Endothelial cell of umbilical vein (primary cell): ENCODE results near the gene NTRK2.

Source experiments
- CTCF ChIP-seq, 2 donors: IDR thresholded peaks; 1 replicate in 1 of 2; 2 replicates in 1 of 2; pipeline ENCODE4 v1.5.1; 2011; ENCODE audit warnings: low read length in 2 of 2, mild to moderate bottlenecking in 2 of 2, moderate library complexity in 2 of 2, control low read depth in 1 of 2, inconsistent platforms in 1 of 2, low read depth in 1 of 2; ENCODE audit not compliant: insufficient read depth in 1 of 2; ENCODE audit errors: extremely low read depth in 1 of 2
- EZH2 ChIP-seq: IDR thresholded peaks from 2 replicates; pipeline ENCODE4 v1.6.1; 2012; ENCODE audit warnings: borderline replicate concordance, low read depth, mild to moderate bottlenecking, moderate library complexity, low read length, inconsistent platforms; ENCODE audit not compliant: severe bottlenecking
- FOS ChIP-seq: IDR thresholded peaks from 2 replicates; pipeline ENCODE4 v1.6.1; 2011; ENCODE audit warnings: mild to moderate bottlenecking, low read length, moderate library complexity, borderline replicate concordance; ENCODE audit not compliant: insufficient read depth
- GATA2 ChIP-seq: IDR thresholded peaks from 2 replicates; pipeline ENCODE4 v1.7.0; 2011; ENCODE audit warnings: low read depth, mild to moderate bottlenecking, moderate library complexity, mixed read lengths, low read length; ENCODE audit not compliant: insufficient read length, insufficient read depth
- JUN ChIP-seq: IDR thresholded peaks from 2 replicates; pipeline ENCODE4 v1.6.1; 2011; ENCODE audit warnings: borderline replicate concordance, low read depth; ENCODE audit not compliant: insufficient read length, insufficient read depth
- MAX ChIP-seq: IDR thresholded peaks from 2 replicates; pipeline ENCODE4 v1.6.1; 2011; ENCODE audit not compliant: insufficient read depth, insufficient read length
- POLR2A ChIP-seq: IDR thresholded peaks from 2 replicates; pipeline ENCODE4 v1.6.1; 2012; ENCODE audit warnings: low read depth, mild to moderate bottlenecking, control low read depth, low read length
- POLR2AphosphoS5 ChIP-seq: IDR thresholded peaks from 2 replicates; pipeline ENCODE4 v1.6.1; 2012; ENCODE audit warnings: low read depth, mild to moderate bottlenecking, control low read depth, low read length, moderate library complexity; ENCODE audit not compliant: insufficient read depth

- TF ChIP-seq POLR2A, result no peak
- no peak for TF ChIP-seq JUN
- no peak for TF ChIP-seq CTCF (IDR thresholded peaks at IDR 0.05; ENCODE audit: extremely low read depth in 1 of 2, insufficient read depth in 1 of 2, low read depth in 1 of 2, low read length in 2 of 2)
- no peak for TF ChIP-seq POLR2AphosphoS5
- no peak for TF ChIP-seq GATA2
- TF ChIP-seq FOS, result no peak
- TF ChIP-seq EZH2, result no peak
- no peak for TF ChIP-seq MAX
Observed at GRCh38 chr9:84983749-84984148, 314.2 kb downstream of the NTRK2 start.
